HG03439 (cell line): ENCODE measurements around the gene EXOC6B.

Experiments used
- ATAC-seq: cut with Tn5 transposase; IDR thresholded peaks from one replicate; pipeline ENCODE4 v1.9.1; 2021; ENCODE audit warnings: mild to moderate bottlenecking, moderate library complexity; ENCODE audit not compliant: unreplicated experiment

Gene EXOC6B

DNA sequence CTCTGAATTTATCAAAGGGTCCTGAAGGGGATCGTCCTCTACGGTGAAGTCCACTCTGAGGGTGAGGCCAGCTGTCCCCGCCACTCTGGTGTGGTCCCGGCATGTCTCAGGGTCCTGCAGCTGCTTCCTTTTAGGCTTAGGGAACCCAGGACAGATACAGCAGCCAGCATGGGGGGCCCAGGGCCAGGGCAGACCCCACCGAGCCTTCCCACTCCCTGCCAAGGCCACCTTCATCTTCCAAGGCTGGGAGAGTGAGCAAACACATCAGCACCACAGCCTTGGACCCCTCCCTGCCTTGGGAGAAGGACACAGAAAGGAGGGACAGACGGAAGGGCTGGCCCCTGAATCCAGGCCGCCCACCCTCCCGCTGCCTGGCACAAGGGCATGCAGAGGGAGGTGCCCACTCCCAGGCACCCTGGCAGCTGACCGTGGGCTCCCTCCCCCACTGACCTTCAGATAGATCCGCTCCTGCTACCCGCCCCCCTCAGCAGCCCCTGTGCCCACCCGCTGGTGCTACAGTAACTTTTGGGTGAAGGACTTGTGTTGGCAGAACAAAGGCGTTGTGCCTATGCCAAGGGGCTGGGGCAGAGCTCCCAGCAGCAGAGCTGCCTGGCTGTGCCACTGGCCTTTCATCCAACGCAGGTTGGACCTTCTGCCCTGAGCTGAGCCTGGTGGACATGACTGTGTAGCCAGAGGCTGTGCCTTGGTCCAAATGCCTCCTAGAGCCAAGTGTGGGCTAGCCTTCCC, 685.8 kb downstream of the EXOC6B start:
- no peak for ATAC-seq

DNA sequence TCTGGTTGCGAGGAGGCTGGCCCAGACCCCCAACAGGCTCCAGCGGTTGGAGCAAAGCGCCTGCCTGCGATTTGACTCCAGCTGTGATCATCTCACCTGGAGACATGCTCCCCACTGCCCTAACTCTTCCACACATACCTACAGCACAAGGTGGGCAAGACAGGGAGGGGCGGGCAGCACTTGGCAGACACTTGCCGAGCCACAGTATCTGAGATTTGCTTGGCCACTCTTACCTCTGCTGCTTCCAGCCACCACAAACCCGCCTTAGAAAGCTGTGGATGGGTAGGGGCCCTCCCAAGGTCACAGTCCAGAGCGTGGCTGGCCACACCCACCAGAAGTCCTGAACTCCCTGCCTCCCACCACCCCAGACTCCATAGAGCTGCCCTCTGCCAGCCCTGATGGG, 686.4 kb downstream of the EXOC6B start:
- ATAC-seq: no peak

DNA sequence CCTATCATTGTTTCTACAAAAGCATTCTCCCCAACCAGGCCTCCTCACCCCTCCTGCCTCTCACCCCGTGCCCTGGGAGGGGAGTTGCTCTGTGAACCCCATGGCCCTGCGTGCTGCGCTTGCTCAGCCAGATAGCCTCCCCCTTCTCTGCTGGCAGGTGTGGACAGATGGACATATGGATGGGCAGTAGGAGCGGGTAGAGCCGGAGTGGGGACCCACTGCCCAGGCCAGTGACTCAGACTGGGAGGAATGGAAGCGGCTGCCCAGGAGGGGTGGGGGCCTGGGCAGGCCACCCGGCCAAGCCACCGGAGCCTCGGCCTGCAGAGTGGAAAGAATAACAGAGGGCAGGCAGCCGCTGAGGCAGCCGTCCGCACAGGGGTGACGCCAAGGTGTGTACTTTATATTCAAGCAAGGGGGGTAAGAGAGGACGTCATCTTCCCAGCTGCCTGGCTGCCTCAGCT, 686.9 kb downstream of the EXOC6B start:
- ATAC-seq: no peak

DNA sequence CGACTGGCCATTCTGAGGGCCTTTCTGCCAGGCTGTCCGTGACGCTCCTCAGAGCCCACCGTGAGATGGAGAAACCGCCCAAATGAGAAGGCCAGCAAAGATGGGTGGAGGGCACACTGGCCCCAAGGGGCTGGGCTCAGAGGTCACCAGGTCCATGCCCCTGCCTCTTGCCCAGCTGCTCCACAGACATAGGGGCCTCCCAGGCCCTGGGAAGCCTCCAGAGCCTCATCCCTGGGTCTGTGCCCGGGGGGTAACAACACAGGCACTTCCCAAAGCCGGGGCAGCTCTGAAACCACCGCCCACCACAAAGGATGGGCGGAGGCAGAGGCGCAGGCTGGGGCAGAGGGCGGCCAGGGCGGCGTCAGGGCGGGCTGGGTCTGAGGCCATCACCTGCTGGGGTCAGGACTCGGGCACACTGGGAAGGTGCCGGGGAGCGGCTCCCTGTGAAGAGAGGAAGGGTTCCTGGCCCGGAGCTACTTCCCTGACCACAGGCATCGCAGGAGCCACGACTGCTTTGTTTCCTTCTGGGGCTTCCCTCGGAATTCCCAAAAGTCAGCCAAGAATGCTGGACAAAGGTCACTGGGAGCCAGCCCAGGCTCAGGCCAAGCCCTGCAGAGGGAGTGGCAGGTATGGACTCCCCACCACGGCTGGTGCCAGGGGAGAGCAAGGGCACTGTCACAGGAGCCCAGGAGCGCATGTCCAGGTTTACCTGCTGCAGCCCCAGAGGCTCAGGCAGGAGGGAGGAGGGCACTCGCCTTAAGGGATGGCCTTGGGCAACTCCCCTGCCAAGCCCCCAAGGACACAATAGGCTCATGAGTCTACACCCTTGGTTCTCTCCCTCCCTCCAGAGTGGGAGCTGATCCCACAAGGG, 687.6 kb downstream of the EXOC6B start:
- no peak for ATAC-seq

DNA sequence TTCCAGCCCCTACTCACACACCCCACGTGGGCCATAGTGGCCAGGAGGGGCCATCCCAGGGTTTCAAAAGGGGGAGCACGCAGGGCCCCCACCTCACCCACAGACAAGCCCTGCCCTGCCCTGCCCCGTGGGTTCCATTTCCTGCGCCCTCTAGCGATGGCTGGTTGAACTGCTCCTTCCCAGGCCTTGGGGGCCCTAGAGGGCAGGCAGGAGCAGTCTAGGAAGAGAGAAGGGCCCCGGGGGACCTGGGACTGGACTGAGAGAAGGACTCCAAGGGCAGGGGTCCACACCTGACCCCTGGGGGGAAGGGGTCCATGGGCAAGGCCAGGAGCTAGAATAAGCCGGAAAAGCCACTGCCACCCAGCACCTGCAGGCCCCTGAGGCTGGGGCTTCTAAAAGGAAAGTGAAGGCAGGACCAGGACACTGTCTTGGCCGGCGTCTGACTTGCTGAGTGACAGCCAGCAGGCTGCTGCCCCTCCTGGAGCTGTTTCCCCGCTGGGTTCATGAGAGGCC, 688.3 kb downstream of the EXOC6B start:
- peak; percentile 84 for ATAC-seq

DNA sequence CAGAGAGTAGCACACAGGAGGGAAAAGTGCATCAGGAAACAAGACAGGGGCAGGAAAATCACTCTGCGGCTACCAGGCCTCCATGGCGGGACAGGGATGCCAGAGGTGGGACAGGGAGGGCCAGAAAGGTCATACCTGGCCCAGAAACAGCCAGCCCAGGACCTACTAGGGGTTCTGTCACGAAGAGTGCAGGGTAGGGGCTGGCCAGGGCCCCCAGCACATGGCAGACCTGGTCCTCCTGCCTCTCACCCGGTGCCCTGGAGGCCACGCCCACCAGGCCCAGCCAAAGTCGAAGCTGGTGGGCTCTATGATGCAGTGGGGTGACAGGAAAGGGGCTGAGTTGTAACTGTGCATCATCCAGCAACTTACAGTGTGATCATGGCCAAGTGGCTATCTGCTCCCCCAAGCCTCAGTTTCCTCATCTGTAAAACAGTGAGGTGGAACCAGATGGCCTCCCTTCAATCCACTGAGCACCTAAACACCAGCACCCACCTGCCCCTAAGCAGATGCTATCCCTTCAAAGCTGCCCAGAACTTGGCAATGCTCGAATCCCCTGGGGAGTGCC, 688.8 kb downstream of the EXOC6B start:
- peak; percentile 14 for ATAC-seq

DNA sequence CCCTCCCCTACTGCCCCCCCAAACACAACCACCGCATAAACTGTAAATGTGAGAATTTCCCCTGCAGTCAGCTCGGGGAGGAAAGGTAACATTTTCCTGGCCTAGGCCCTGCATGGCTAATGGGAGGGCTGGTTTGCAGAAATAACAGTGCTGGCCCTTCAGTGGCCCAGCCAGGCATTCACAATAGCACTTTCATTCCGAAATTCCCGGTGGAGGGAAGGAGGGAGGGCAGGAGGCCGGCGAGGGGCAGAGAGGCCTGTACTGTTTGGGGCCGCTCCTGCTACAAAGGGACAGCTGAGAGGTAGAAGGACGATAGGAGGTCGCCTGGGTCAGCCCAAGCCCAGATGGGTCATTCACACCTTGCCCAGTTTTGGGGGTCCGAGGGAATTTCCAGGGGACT, 689.5 kb downstream of the EXOC6B start:
- ATAC-seq: no peak

DNA sequence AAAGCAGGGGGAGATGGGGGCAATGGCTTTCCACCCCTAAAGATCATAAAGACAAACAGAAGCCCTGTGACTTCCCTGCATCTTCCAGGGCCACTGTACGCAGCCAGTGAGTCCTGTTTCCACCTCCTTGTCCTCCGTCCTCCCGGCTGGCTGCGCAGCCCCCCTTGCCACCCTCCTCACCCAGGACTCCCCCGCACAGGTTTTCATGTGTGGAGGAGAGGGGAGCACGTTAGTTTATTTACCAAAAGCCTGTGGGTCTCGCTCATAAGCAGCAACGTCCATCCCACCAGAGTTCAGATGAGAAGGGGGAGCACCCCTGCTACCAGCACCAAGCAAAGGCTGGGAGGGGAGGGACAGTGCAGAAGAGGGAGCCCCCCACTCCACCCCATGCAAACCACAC, 689.9 kb downstream of the EXOC6B start:
- ATAC-seq: no peak

DNA sequence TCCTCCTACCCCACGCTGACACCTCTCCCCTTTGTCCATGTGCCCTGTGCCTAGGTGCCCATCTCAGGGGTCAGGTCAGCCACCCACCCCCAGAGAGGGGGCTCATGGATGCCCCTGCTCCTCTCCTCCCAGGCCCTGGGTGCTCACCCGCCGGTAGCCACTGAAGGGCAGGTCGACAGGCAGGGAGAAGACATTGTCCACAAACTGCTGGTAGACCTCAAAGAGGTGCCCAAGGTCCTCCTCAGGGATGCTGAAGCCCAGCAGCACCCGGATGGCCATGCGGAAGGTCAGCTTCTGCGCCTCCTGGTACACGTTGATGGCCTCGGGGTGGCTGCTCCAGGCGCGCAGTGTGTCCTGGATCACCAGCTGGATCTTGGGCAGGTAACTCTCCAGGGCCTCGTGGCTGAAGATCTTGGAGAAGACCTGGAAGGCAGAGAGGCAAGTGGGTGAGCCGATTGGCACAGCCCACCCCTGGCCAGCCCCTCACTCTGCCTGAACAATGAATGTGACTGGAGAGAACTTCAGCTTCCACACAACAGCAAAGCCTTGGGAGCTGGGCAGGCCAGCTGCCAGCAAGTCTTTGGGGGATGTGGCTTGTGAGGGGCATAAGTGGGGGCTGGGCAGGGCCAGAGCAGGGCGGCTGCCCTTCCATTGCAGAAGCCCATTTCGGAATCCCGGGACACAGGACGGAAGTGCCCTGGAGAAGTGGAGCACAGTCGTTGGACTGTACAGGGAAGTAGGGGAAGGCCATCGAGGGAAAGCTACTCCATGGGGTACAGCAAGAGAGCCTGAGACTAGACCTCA, 690.6 kb downstream of the EXOC6B start:
- ATAC-seq: no peak

DNA sequence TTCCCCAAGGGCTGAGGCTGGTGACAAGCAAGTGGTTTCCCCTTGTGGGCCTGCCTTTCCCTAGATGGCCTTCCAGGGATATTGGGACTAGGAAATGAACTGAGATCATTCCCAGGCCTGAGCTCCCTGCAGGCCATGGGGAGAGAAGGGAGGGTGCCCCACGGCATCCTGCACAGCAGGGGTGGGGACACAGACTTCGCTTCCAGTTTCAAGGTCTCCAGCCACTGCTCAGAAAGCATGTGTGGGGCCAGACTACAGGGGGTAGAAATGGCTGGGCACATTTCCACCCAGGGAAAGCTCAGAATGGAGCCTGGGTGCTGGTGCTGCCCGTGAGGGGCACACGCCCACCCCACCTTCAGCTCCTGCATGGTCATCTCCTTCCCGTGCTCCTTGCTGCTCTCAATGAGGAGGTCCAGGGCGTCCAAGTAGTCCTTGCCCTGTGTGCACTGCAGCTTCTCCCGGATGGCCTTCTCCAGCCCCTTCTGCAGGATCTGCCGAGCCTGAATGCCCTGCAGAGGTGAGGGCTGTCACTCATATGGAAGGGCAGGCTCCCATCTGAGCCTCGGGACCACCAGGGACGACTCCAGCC, 691.3 kb downstream of the EXOC6B start:
- ATAC-seq: no peak

DNA sequence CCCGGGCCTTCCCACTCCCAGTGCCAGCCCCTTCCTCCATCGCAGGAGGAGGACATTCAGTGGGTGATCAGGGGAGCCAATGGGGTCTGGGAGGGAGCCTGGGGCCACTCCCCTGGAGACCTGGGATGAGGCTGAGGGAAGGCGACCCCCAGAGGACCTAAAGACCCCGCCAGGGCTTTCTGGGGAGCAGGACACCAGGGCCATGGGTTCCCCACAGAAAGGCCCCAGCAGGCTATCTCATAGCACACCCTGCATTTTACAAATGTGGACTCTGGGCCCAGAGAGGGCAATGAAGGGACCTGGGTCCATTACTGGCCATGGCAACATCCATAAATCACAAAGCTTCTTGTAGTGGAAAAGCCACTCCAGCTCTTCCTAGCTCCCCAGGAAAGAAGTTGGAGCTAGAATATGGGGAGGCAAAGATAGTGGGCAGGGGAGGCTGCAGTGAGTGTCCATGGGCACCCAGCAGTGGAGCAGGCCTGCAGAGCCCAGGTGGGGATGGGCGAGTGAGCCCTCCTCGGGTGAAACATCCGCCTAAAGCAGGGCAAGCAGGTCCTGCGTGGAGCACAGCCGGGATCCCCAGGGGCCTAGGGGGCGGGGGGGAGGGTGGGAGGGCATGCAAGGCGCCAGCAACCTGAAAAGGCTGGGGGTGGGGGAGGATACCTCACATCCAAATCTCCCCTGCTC, 692.0 kb downstream of the EXOC6B start:
- no peak for ATAC-seq

DNA sequence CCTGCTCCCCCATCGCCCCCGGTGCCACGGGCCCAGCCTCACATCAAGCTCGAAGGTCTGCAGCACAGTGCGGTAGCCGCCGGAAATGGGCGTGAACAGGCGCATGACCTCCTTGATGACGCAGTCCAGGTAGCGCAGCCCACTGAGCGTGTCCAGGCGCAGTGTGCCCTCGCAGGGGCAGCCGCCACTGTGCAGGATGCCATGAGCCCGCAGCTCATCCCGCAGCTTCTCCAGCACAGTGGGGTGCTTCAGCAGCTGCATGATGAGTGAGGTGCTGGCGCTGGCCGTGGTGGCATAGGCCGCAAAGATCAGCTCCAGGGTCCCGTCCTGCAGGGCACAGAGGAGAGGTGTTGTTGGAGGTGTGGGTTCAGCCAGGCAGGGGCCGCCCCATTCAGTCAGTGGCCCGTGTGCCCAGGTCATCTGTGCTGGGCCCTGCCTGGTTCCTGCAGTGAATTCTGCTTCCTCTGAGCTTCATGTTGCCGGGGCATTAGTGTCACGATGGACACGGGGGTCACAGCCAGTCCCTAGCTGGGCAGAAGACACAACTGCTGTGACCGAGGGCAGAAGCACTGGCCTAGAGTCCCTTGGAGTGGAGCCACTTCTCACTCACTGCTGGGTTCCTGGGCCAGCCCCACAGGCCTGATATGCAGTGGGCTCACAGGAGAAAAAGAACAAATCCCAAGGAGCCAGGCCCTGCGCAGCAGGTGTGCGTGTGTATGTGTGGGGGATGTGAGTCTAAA, 692.7 kb downstream of the EXOC6B start:
- no peak for ATAC-seq

DNA sequence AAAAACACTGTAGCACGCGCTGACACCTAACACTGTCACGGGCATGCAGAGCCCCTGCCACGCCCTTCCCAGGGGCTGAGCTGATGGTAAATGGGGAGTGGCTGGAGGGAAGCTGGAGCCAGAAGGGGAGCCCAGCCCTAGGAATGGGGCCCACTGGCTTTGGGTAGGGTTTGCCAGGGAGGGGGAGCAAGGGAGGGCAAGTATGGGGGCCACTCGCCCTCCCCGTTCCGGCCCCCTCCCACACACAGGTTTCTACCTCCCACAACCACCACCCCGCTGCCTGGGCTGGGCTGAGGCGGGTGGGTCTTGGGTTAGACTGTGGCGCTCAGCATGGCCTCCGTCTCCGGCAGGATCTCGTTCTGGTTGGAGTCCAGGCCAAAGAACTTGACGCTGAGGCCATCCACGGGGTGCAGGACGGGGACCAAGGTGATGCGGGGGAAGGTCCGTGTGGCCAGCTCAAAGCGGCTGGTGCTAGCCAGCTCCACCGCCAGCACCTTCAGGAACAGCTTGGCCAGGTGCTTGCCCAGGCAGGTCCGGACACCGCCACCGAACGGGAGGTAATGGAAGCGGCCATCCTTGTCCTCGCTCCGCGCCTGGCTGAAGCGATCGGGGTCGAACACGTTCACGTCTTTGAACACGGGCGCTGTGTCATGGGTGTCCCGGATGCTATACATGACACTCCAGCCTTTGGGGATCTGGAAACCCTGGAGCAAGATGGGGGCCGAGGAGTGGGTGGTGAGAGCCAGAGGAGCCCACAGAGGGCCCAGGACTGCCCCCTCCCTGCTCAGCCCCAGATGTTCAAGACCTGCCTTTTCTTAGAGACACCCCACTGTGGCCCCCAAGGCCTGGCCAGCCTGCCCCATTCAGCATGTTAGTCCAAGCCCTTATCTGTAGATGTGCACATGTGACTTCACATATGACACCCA, 693.7 kb downstream of the EXOC6B start:
- ATAC-seq: no peak

DNA sequence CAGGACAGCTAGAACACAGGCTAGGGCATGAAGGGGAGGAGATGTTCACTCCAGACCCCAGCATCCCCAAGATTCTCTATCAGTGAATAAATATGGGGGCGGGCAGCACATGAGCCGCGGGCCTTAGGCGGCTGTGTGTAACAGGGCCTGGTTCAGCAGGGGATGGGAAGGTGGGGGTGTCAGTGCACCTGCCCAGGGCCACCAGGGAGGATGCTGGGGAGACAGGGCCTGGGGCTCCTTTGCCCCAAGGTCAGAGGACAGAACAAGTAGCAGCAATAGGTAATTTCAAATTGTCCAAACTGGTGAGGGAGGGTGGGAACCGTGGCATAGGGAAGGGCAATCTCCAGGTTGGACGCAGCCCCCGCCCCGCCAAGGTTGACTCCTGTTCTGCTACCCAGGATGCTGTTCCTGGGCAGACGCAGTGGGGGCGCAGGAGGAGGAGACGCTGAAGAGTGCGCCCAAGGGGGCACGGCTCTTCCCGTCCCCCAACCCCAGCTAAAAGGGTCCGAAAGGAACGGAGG, 694.4 kb downstream of the EXOC6B start:
- ATAC-seq: no peak

DNA sequence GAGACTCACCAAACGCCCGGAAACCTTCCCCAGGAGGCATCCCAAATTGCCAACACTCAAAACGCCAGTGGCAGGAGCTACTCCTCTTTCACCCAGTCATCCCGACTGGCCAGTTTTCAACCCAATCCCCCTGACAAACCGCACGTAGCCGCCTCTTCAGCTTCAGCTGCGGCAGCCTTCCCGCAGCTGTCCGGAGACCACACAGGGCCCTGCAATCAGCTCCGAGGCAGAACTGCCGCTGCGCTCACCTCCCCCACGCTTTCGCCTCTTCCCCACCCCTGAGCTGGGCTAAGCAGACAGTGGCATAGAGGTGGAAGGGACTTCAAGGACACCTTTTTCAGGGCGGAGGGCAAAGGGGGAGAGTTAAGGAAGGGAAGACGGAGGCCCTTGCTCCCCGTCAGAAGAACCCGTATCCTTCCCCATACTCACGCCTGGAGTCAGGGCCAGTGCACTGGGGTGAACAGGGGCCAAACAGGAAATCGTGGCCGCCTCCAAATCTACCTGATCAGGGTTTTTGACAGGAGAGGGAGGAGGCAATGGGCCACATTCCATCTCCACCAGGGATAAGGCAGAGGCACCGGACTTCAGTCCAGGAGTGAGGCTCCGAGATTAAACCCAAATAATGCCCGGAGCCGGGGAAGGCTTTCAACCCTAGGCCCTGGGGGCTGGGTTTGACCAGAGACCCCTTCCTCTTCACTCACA, 695.0 kb downstream of the EXOC6B start:
- ATAC-seq: no peak

DNA sequence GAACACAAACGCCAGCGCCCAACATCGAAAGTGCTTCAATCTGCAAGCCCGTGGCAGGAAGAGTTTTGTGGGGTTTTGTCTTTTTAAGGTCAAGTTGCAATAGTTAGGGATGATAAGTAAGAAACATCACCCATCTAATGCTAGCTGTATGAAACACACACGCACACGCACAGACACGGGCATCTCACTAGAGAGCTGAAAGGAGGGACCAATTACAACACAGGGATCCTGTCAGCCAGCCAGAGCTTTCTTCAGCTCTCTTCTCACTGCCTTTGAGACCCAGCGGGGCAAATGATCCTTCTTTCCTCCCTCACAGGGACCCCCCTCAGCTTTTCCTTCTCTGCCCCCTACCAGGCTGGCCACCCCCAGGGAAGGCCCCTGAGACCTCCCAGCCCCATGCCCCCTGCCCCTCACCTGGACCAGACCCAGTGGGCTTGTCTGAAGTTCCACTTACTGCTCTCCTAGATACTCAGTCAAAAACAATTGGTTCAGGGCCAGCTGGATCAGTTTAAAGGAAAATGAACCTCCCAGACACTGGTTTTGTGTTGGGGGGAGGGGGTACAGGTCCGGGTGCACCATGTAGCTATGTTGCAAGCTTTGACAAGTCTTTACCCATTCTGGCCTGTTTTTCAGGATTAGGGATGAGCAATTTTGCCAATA, 696.0 kb downstream of the EXOC6B start:
- ATAC-seq: no peak

DNA sequence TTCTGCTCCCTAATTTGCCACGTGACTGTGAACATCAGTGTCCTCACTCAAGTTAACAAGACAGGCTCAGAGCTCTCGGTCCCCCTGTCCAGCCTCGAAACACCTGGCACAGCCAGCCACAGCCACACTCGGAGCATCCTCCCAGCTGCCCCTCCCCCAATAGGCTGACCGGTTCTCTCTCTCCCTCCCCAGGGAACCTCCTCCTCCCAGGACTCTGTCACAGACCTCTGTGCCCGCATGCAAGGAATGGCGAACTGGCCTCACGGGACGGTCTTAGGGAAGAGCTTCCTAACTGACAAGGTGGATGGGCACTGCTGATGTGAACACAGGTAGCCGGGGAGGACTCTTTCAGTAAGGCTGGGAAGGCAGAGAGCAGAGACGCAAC, 697.0 kb downstream of the EXOC6B start:
- no peak for ATAC-seq
